ENCODE results near the gene WNK4. TPM values are rescaled to one million over a fixed set of nuclear protein-coding genes. Genes with fewer than 3 reads are reported as not detected.

Gene WNK4
- total and polyA plus RNA-seq, 12 donors, result 0.03 to 0.14 (median 0.07) TPM; not detected in 9

DNA sequence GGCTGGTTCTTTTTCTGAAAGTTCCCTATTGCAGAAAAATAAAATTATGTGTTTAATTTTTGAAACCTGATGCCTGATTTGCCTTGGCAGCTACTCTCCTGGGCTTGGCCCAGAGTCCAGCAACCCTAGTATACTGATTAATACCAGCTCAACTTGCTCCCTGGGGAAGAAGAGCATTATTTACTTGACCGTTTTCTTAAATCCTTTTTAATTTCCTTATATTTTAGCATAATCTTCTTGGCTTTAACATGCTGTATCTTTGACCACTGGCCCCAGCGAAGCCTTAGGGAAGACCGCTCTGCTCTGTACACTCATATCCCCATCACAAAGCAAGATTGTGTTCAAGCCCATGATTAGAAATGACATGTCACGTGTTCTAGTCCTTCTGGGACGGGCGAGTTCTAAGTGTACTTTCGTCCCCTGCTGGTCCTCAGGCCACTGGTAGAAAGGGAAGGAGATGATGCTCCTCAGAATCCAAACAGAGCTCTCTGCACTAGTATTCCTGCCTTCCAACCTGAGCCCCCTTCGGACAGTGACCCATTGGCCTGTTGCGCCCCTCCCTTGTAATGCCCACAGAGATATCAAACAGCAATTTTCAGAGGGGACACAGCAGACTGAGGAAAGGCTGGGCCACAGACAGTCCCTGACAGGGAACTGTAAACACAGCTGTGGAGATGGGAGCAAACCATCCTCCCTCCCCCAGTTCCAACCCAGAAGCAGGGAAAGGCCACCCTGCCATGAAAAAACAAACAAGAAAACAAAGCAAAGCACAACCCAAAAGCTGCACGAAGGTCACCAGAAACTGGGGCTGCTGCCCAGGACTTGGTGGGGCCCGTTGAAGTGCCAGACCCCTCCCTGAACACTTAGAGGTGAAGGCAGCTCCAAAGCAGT is 31.3 kb upstream of the WNK4 start:
- intact Hi-C loops (cut with DNase I), result no loop called here
- Histone ChIP-seq H3K9me3 (no peaks in the 10 kb centered on the region), H3K27me3 (peaks cover 0 to 6% (median 0%) of the 10 kb centered on the region in 7 donors), H3K36me3 (no peaks in the 10 kb centered on the region), H3K27ac (peak overlapping the region; percentile 9 to 80 (median 57)), H3K4me3 (no peak overlapping the region), H3K4me1 (peaks cover 13 to 54% (median 41%) of the 10 kb centered on the region in 9 donors)
- DNase-seq (no peak), ATAC-seq (peak in 1 of 8 donors; percentile 27)
- TF ChIP-seq, protein P1, sequence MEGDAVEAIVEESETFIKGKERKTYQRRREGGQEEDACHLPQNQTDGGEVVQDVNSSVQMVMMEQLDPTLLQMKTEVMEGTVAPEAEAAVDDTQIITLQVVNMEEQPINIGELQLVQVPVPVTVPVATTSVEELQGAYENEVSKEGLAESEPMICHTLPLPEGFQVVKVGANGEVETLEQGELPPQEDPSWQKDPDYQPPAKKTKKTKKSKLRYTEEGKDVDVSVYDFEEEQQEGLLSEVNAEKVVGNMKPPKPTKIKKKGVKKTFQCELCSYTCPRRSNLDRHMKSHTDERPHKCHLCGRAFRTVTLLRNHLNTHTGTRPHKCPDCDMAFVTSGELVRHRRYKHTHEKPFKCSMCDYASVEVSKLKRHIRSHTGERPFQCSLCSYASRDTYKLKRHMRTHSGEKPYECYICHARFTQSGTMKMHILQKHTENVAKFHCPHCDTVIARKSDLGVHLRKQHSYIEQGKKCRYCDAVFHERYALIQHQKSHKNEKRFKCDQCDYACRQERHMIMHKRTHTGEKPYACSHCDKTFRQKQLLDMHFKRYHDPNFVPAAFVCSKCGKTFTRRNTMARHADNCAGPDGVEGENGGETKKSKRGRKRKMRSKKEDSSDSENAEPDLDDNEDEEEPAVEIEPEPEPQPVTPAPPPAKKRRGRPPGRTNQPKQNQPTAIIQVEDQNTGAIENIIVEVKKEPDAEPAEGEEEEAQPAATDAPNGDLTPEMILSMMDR (IDR thresholded peaks at IDR 0.05), result no peak
- WGBS, 2 donors, result 54 to 57% methylated on average over 11 of the region's 11 CpGs

DNA sequence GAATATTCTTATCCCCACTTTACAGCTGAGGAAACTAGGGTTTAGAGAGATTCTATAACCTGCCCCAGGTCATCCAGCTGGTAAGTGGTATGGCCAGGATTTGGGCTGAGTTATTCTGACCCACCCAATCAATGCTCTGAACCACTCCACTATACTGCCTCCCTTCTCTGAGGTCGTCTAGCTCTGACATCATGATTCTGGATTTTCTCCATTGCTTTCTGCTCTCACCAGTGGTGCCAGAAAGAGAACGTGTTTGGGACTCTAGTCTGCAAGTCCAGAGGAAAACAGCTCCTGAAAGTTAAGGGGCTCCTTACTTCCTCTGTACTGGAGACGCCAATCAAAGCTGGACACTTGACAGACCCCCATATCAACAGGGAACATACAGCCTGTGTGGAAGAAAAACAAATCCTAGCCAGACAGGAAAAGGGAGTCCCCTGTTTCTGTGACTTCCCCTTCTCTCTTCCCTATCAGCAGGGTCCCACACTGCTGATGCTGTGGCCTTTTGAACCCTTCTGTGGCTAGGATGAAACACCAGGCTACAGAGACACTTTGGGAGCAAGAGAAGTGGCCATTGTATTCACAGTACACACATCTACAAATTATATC is 29.6 kb upstream of the WNK4 start:
- intact Hi-C loops (cut with DNase I), result no loop called here
- Histone ChIP-seq H3K4me3 (no peak overlapping the region), H3K36me3 (no peaks in the 10 kb centered on the region), H3K27ac (peak overlapping the region in 9 of 10 donors; percentile 8 to 80 (median 51)), H3K9me3 (no peaks in the 10 kb centered on the region), H3K4me1 (peaks cover 9 to 52% (median 34%) of the 10 kb centered on the region in 9 donors), H3K27me3 (peaks cover 0 to 5% (median 0%) of the 10 kb centered on the region in 7 donors)
- peak in 1 of 2 donors; percentile 30 for DNase-seq
- TF ChIP-seq, protein P1 (IDR thresholded peaks at IDR 0.05), result no peak
- ATAC-seq, result peak in 7 of 8 donors; percentile 30 to 64 (median 48)
- WGBS, 2 donors, result 26 to 31% methylated on average over 3 of the region's 3 CpGs

DNA sequence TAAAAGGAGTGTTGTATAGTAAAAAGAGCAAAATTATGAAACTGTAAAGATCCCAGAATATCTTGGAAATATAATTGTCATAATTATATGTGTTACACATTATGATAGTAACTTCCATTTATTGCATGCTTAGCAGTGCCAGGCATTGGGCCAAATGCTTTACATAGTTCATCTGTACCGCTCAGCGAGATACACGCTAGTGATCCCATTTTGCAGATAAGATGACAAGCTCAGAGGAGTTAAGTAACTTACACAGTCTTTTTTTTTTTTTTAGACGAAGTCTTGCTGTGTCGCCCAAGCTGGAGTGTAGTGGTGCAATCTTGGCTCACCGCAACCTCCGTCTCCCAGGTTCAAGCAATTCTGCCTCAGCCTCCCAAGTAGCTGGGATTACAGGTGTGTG is 28.8 kb upstream of the WNK4 start:
- TF ChIP-seq, protein P1 (IDR thresholded peaks at IDR 0.05), result no peak
- no peak for ATAC-seq
- H3K4me1 ChIP-seq, result peaks cover 9 to 52% (median 34%) of the 10 kb centered on the region in 9 donors
- no peak for DNase-seq
- H3K36me3 ChIP-seq, result no peaks in the 10 kb centered on the region
- H3K4me3 ChIP-seq, result no peak overlapping the region
- no peaks in the 10 kb centered on the region for H3K9me3 ChIP-seq
- no peaks in the 10 kb centered on the region for H3K27me3 ChIP-seq
- H3K27ac ChIP-seq, result peak overlapping the region in 3 of 10 donors; percentile 51 to 80 (median 74)
- intact Hi-C loops (cut with DNase I), result no loop called here
- 47 to 57% methylated on average over 7 of the region's 7 CpGs for WGBS, 2 donors

DNA sequence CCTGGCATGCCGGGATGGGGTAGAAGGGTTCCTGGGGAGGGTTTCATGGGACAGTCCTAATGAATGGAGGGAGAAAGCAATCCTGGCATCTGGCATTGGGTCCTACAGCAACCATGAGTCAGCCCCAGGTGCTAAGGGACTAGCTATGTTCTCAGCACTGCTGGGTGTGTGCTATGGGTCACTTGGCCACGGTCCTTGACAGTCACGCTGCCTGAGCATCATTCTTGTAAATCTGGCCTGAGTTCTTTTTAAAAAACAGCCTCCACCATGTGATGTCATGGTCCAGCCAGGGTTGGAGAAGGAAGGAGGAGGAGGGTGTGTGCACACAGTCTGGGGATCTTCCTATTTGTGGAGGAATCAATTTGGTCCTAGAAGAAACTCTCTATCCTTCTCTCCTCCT is 25.6 kb upstream of the WNK4 start:
- Histone ChIP-seq H3K36me3 (no peaks in the 10 kb centered on the region), H3K4me3 (no peak overlapping the region), H3K27ac (peak overlapping the region in 3 of 10 donors; percentile 17 to 47 (median 43)), H3K9me3 (no peaks in the 10 kb centered on the region), H3K4me1 (peaks cover 0 to 32% (median 18%) of the 10 kb centered on the region in 9 donors), H3K27me3 (peaks cover 0 to 3% (median 0%) of the 10 kb centered on the region in 7 donors)
- ATAC-seq (peak in 7 of 8 donors; percentile 55 to 90 (median 73)), DNase-seq (peak; percentile 26 to 45)
- 81% methylated on average over 3 of the region's 3 CpGs for WGBS, 2 donors
- intact Hi-C loops (cut with DNase I), result no loop called here
- TF ChIP-seq, protein P1 (IDR thresholded peaks at IDR 0.05), result no peak
